ENCODE results near the gene SIAH2. TPM values are rescaled to one million over a fixed set of nuclear protein-coding genes. Genes with fewer than 3 reads are reported as not detected.

The SIAH2 gene
- total RNA-seq, 1 donor from 2014 or later, result 23.2 TPM

DNA sequence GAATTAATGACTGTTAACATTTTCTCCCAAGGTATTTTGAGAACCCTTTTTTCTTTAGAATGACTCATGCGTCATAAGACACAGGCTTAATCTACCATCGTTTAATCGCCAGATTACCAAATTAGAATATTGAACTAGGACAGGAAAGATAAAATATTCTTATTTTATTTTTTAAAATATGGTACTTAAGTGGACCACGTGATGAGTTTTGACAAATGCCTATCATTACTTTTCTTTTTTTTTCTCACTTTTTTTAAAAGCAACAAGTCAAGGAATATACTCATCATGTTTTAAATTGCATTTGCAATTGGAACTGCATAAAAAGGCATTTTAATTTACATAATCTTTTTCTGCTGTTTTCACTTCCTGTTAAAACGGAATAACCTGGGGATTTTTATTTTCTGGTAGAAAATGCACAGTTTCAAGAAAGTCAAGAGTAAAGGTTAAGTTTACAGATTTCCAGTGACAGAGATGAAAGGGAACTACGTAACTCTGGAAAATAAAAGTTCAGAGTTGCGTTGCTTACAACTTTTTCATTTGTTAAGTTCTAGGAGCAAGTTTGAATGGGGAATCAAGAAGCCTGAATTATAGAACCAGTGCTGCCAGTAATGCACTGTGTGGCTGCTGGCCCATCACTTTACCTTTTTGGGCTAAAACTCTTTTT is 23.6 kb downstream of the SIAH2 start:
- ATAC-seq (no peak), DNase-seq (no peak)
- intact Hi-C loops (cut with micrococcal nuclease), result no loop called here

DNA sequence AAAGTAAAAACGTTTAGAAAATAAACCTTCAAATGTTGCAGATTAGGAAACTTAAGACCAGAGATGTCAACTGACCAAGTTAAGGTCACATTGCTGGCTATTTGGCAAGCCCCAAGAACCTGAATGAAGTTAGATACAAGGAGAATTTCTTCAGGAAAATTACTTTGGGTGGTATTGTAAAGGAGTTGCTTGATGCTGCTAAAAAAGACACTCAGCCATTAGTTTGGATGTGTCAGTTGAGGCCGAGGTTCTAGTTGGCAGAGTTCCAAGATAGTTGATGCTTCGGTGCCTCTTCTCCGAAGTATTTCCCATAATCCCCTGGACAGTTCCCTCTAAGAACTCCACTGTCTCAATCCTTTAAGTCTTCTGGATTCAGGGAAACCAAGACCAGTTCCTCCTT is 24.3 kb downstream of the SIAH2 start:
- intact Hi-C loops (cut with micrococcal nuclease), result no loop called here
- ATAC-seq, result no peak
- DNase-seq, result no peak

DNA sequence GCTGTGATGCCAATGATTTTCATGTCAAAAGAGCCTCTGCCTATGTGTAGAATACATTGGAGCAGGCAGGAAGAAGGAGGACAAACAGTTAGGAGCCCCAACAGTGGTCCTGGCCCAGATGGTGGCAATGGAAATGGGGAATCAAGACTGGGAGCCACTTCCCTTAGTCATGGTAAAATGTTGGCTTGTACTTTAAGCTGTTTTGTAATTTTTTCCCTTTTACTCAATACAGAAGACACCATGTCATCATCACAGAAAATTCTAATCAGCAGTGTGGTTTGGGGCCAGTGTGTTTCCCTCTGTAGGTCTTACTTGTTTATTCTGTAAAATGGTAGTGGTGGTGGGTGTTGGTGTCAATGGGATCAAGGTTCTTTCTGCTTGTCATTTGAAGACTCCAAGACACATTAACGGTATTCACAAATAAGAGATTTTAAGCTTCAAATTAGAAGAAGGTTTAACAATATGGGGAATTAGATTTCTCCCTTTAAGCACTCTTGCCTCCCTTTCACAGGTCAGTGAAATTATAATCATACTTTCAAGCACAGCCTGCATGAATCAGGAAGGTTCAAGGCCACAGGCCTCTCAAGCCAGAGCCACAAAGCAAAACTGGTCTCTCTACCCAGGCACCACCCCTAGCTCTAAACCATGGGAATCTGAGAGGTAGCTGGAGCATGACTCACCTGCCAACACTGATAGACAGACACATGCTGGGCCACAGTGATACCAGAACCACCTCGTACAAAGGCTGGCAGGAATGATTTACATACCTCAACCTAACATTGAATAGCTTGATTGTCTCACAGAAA is 24.9 kb downstream of the SIAH2 start:
- intact Hi-C loops (cut with micrococcal nuclease), result no loop called here
- DNase-seq (no peak), ATAC-seq (peak; percentile 26)

DNA sequence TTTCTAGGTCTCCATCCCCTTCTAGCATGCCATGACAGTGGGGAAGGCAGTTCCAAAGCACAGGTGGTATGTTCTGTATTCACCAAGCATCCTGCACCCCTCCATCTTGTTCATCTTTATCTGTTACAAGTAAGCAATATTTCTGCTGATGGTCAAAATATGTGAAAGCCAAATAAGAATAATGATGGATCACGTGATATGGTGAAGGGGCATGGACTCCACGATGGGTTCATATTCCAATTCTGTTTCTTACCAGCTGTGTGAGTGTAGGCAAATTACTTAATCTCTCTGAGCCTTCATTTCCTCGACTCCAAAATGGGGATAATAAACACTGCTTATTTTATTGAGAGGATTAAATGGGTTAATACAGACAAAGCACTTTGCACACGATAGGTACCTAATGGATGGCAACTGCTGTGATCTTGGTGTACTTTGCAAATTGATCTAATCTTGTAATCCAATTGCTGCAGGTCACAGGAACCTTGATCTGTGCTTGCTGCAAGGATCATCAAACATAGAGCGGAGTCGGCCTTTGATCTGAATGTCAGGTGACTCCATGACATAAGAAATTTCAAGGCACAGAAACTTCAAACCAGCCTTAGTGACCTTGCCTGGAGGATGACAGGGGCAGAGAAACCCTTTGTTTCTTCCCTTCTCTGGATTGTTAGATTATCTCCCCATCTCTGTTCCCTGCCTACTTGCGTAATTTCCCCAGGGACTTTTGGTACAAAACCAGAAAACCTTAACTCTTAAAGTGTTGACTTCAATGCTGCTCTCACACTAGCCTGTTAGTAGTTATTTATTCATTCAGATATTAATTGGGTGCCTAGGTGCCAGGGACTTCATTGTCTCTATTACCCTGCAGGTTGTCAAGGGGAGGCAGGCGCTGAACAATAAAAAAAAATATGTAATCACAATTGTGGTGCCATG is 25.8 kb downstream of the SIAH2 start:
- no peak for ATAC-seq
- no peak for DNase-seq
- intact Hi-C loops (cut with micrococcal nuclease), result no loop called here

DNA sequence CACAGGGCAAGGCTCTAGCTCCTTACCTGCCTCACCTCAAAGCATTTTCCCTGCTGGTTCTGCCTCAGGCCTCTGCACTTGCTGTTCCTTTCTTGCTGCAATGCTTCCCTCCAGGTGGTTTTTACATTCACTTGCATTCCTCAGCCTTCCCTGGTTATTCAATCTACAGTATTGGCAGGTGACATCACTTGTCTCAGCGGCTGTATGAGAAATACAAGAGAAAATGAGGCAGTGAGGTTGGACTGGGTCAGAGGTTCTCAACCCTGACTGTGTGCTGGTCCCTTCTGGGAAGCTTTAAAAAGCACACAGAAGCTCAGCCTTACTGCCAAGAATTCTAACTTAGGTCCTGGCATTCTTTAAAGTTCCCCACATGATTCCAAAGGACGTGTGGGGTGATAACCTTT is 26.7 kb downstream of the SIAH2 start:
- intact Hi-C loops (cut with micrococcal nuclease), result no loop called here
- DNase-seq, result no peak
- peak; percentile 62 for ATAC-seq

DNA sequence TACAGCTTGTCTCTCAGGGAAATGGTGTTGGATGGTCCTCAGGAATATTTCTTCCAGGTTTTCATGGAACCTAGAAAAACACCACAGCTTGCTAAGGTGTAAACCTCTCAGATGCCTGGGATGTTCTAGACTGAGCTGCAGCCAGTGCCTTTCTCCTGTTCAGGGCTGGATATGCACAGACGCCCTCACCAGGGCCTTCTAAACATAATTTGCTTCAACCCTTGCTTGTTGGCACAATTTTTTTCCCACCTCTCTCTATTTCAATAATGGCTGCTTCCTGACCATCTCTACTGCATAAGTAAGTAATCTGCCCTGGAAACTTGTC is 28.2 kb downstream of the SIAH2 start:
- ATAC-seq, result no peak
- intact Hi-C loops (cut with micrococcal nuclease), result no loop called here
- no peak for DNase-seq

DNA sequence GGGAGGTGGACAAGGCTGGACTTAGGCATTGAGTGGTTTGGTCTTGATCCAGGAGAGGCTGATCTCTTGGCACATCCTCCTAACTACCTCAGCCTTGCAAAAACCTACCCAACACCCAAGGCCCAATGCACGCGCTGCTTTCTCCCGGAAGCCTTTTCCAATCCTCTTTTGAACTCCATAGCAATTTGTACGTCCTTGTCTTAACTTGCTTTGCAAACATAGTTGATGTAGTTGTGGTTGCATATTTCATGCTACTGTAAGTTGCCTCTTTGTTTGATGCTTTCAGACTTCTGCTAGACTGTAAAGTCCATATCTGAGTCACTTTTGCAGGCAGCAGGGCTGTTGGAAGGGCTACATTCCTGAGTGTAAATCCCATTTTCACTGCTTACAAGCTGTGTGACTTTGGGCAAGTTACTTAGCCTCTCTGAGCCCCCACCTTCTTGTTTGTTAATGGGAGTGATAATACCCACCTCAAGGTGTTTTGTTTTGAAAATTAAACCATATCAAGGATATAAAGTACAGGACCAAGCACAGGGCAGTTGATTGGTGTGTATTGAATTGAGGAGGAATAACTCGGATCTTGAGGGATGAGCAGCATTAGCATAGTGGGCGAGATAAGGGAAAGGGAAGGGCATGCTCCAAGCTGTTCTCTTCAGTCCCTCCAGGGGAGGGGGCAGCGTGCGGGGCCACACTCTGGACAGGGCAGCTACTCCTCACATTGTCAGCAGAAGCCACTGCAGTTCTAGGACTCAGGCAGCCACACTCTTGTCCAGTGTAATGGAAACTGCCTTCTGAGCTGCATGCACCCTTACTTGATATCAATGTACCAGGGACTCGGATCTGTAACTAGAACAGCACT is 28.8 kb downstream of the SIAH2 start:
- DNase-seq (no peak), ATAC-seq (peak; percentile 55)
- intact Hi-C loops (cut with micrococcal nuclease), result no loop called here

DNA sequence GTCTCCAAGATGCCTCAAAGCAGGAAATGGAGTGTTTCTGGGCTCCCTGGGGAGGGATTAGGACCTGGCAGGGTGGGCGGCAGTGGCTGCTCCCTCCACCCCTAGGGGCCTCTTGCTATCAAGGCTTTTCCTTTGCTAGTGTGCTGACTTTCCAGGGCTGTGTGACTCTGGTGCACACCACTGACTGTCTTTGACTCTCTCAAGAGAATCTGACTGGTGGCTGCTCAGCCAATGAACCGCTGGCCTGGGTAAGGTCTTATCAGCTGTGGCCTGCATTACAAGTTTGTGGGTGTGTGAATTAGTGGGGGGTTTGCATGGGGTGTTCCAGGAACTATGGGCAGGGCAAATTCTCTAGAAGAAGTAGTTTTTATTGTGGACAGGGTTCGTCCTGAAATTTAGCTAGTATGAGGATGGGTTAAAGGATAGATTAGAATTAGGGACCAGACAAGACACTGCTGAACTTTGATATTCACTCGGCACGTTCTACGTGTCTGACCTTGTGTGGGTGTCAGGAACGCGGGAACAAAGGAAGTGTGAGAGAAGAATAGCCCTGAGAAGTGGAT is 29.5 kb downstream of the SIAH2 start:
- ATAC-seq, result peak; percentile 27
- no peak for DNase-seq
- intact Hi-C loops (cut with micrococcal nuclease), result no loop called here

DNA sequence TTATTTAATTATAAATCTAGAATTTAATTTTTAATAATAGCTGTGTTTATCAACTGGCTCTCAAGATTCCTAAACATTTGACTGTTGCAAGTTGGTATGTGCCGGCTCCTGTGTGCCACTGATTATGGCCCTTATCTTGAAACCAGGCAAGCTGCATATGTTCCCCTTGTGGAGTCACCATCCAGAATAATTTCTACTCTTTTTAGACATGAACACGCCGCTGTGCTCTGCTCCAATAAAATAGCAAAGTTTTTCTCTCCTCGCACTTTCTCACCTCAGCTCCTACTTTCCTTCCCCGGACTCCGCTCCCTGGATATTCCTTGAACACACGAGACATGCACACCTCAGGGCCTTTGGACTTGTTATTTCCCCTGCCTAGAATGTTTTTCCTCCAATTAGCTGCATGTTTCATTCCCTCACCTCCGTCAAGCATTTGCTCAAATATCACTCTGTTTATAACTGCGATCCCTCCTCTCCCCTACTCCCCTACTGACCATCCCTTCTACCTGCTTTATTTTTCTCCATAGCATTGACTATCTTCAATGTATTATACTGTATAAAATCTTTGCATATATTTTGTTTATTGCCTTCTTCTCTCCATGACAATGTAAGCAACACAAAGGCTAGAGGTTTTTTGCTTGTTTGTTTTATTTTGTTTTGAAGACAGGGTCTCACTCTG is 33.1 kb downstream of the SIAH2 start:
- DNase-seq (no peak), ATAC-seq (peak; percentile 31)
- intact Hi-C loops (cut with micrococcal nuclease), result no loop called here

DNA sequence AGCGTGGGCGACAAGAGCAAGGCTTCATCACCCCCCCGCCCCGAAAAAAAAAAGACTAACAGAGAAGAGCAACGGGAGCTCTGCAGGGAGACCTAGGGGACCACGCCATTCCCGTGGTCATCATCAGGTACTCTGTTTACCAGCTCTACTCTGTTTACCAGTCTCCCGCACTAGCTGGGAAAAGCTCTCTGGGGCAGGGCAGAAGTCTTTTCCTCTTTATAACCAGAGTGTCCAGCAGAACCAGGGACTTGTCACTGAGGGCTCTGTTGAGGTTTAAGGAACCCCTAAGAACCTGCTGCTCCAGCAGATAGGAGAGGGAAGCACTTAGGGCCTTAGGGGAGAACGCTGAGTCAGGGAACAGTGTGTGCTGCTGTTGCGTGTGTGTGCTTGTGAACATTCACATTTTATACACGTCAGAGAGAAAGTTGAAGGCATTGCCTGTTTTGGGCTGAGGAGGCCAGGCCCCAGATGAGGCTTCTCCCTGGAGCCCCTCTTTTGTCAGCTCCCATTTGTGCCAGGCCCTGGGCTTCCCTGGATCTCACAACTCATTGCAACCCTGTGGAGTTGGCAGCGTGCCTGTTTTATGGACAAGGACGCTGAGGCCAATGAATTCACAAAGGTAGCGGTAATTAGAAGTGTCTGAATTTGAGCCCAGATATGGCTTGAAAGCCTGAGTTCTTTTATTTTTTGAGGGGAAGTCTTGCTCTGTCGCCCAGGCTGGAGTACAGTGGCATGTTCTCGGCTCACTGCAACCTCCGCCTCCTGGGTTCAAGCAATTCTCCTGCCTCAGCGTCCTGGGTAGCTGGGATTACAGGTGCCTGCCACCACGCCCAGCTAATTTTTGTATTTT is 35.1 kb downstream of the SIAH2 start:
- ATAC-seq (peak; percentile 84), DNase-seq (peak; percentile 31)
- intact Hi-C loops (cut with micrococcal nuclease), result no loop called here

DNA sequence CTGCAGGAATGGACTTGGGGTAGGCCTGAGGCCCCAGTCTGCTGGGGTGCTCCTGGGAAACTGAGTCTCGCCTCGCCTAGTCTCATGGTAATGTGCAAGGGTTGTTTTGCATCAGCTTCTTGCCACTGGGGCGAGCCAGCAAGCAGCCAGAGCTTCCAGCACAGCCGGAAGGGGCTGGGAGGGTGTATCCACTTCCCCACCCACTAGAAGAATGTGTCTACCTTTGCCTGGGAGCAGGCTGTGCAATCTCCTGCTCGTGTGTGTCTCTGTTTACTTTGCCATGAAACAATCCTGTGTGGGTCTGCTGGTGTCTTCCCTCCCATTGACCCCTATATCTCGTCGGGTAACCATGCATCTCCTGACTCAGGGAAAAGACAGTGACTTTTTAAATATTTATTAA is 37.4 kb downstream of the SIAH2 start:
- intact Hi-C loops (cut with micrococcal nuclease), result no loop called here
- no peak for ATAC-seq

DNA sequence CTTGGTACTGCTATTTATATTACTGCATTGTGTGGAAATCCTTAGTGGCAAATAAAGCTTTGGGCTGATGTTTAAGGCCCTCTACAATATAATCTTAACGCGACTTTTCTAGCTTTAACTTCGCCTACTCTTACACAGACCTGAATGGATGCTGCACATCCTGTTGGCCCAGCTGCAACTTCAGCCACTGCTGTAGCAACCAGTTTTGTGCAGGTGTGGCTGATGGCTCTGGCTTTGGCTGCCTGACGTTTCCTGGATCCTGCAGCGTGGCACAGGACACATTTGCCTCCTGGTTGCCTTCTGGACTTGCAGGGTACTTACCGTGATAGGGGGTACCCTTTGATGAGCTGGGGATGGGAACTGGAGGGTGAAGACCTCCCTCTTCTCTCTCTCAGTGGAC is 39.0 kb downstream of the SIAH2 start:
- intact Hi-C loops (cut with micrococcal nuclease), result no loop called here
- no peak for DNase-seq
- ATAC-seq, result no peak

More for the DNA sequence above, 37.4 kb downstream of the SIAH2 start:
- no peak for DNase-seq

DNA sequence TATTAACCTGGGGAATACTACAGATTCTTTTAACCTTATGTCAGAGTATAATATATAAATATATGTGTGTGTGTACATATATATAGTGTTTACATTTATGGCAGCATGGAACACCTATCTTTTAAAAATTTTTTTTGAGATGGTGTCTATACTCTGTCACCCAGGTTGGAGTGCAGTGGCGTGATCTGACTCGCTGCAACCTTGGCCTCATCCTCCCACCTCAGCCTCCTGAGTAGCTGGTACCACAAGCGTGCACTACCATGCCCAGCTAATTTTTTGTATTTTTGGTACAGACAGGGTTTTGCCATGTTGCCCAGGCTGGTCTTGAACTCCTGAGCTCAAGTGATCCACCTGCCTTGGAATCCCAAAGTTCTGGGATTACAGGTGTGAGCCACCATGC is 40.7 kb downstream of the SIAH2 start:
- DNase-seq (no peak), ATAC-seq (no peak)
- intact Hi-C loops (cut with micrococcal nuclease), result no loop called here

DNA sequence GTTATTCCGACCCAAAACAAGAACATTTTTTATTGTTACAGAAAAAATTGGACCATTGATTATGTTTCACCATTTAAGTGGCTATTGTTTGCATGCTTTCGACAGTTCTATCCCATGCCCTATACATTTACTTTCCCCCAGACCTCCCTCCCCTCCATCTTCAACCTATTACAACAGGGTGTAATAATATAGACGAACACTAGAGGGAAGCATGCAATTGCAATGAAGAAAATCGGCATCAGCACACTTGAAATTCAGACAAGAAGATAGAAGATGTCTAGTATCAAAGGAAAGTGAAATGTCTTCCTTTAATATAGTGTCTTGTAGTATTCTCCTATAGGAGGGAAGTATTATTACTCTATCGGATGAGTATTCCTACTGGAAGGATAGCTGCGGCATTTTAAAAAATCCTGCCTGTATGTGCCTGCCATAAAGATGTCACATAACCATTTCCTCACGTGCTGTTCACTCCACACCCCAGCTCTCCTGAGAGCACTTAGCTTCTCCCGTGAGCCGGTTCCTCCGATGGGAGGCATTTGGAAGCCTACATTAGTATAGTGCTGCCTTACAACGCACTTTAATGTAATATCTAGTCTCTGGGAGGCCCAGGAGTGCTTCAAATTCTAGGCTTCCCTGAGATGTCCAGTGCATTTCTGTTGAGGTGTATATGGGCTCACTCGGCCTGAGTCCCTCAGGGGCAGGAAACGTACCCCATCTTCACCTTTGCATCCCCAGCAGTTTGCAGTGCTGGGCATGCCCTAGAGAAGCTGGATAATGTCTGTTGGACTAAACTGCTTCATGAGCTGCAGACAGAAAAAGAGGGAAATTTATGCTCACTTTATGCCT is 41.5 kb downstream of the SIAH2 start:
- no peak for DNase-seq
- peak; percentile 73 for ATAC-seq
- intact Hi-C loops (cut with micrococcal nuclease), result loop anchor here (2.0 kb wide), 1 partner anchor 143 kb away; no protein-coding TSS in a partner anchor

DNA sequence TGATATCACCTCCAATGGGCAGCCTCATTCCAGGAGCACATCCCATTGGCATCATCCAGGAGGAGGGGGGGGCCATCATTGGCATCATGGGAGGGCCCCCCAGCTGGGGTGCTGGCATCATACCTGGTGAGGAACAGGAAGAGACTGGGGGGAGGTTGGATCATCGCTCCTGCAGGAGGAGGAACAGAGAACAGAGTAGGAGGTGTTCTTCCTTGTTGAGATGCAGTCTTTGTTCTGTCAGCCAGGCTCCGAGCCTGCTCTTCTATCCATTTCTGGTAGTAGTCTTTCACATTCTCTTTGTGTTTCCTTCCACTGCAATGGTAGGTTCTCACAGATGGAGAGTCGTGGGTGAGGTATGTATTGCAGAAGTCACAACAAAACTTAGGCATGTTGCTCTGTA is 42.5 kb downstream of the SIAH2 start:
- intact Hi-C loops (cut with micrococcal nuclease), result loop anchor here (2.0 kb wide), 1 partner anchor 144 kb away; no protein-coding TSS in a partner anchor
- DNase-seq (no peak), ATAC-seq (no peak)

DNA sequence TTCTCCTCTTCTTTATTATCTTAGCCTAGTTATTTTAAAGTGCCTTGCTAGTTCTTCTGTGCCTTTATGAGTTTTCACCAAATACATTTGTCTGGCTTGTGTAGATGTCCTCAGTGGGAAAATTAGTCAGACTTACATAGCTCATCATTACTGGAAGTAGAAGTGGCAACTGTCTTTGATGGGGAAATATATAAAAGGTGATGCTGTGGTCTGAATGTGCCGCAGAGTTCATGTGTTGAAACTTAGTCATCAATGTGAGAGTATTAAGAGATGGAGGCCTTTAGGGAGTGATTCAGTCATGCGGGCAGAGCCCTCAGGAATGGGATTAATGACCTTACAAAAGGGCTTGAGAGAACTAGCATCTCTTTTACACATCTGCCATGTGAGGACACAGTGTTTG is 52.9 kb downstream of the SIAH2 start:
- ATAC-seq, result no peak
- no peak for DNase-seq
- intact Hi-C loops (cut with micrococcal nuclease), result no loop called here
